ENCODE data around the gene PFKFB4.

The PFKFB4 gene

GRCh38 chr3:48598323-48599076 is 41.9 kb upstream of the PFKFB4 start:
- H3K4me3 ChIP-seq (ENCODE audit: low read depth, low read length): peak overlapping the region; percentile 23
- DNase-seq (ENCODE audit: low read depth, low spot score): peak; percentile 82
- ChIA-PET POLR2A (interaction anchor here (0.7 to 1.7 kb wide), 6 partner anchors 10 to 64 kb away, joined by 3 to 7 read pairs (median 4); partner anchors contain the start of genes CELSR3, SLC26A6 and UCN2), CTCF (interaction anchor here (0.6 to 3.1 kb wide), 7 partner anchors 10 to 141 kb away, joined by 3 to 25 read pairs (median 4); partner anchors contain the start of genes PFKFB4, SLC26A6, TMEM89 and UQCRC1)
- TF ChIP-seq CTCF (IDR thresholded peaks at IDR 0.05; ENCODE audit: insufficient read depth, low read length, missing control alignments): no peak

GRCh38 chr3:48597408-48597800 is 40.8 kb upstream of the PFKFB4 start:
- no peak overlapping the region for H3K4me3 ChIP-seq (ENCODE audit: low read depth, low read length)
- no peak for DNase-seq (ENCODE audit: low read depth, low spot score)
- ChIA-PET POLR2A (no interaction called here), CTCF (interaction anchor here (0.9 to 3.1 kb wide), 4 partner anchors 9 to 38 kb away, joined by 5 to 25 read pairs (median 6); partner anchors contain the start of genes PFKFB4, SLC26A6 and UQCRC1)
- no peak for TF ChIP-seq CTCF (IDR thresholded peaks at IDR 0.05; ENCODE audit: insufficient read depth, low read length, missing control alignments)

GRCh38 chr3:48596676-48597407 is 40.2 kb upstream of the PFKFB4 start:
- POLR2A ChIA-PET: no interaction called here
- no peak for TF ChIP-seq CTCF (IDR thresholded peaks at IDR 0.05; ENCODE audit: insufficient read depth, low read length, missing control alignments)
- DNase-seq (ENCODE audit: low read depth, low spot score): no peak
- CTCF ChIA-PET: interaction anchor here (0.9 to 3.1 kb wide), 2 partner anchors 9 to 38 kb away, joined by 5 to 25 read pairs; partner anchors contain the start of gene PFKFB4
- H3K4me3 ChIP-seq (ENCODE audit: low read depth, low read length): no peak overlapping the region

- POLR2A ChIA-PET: interaction anchor here (0.9 kb wide), 2 partner anchors 31 to 38 kb away, joined by 3 to 5 read pairs; no protein-coding TSS in a partner anchor
- no peak overlapping the region for H3K4me3 ChIP-seq (ENCODE audit: low read depth, low read length)
- no peak for DNase-seq (ENCODE audit: low read depth, low spot score)
- CTCF ChIA-PET: interaction anchor here (0.8 to 1.7 kb wide), 2 partner anchors 39 to 62 kb away, joined by 3 read pairs; partner anchors contain the start of gene SLC26A6
- TF ChIP-seq CTCF (IDR thresholded peaks at IDR 0.05; ENCODE audit: insufficient read depth, low read length, missing control alignments): no peak
Observed at GRCh38 chr3:48596157-48596556, 39.6 kb upstream of the PFKFB4 start.

GRCh38 chr3:48595526-48596121 is 39.0 kb upstream of the PFKFB4 start:
- no peak for TF ChIP-seq CTCF (IDR thresholded peaks at IDR 0.05; ENCODE audit: insufficient read depth, low read length, missing control alignments)
- peak overlapping the region; percentile 65 for H3K4me3 ChIP-seq (ENCODE audit: low read depth, low read length)
- DNase-seq (ENCODE audit: low read depth, low spot score): no peak
- POLR2A ChIA-PET: interaction anchor here (0.9 to 1.0 kb wide), 3 partner anchors 30 to 122 kb away, joined by 3 to 5 read pairs (median 3); no protein-coding TSS in a partner anchor
- CTCF ChIA-PET: interaction anchor here (0.8 to 1.7 kb wide), 2 partner anchors 40 to 62 kb away, joined by 3 read pairs; partner anchors contain the start of gene SLC26A6
